GM12878 (cell line): ENCODE data around the gene OAF. TPM values are rescaled to one million over a fixed set of nuclear protein-coding genes. Genes with fewer than 3 reads are reported as not detected.

Experiments
- ATAC-seq: fragments of 200-7000 bp; cut with Tn5 transposase; 3 replicates; pipeline ENCODE4 v1.9.1; 2020; ENCODE audit warnings: mild to moderate bottlenecking, moderate library complexity
- BruUV-seq: library from RNA; stranded (reverse); fragments of 400-500 nt; replicated peaks from 2 replicates; lab custom pipeline; 2021; lab: Mats Ljungman, UMichigan
- CTCF ChIA-PET: fragments of 300-600 bp; sonication (Branson Sonifier 250); formaldehyde crosslinking; extraction: SDS; loops from one replicate; lab custom pipeline; 2021; ENCODE audit warnings: inconsistent platforms; lab: Yijun Ruan, JAX
- POLR2A ChIA-PET: fragments of 350-600 bp; formaldehyde crosslinking; extraction: SDS; loops from one replicate; lab custom pipeline; 2021; ENCODE audit warnings: inconsistent platforms; lab: Charles Lee
- RAD21 ChIA-PET: fragments of 300-600 bp; sonication (Branson Sonifier 250); formaldehyde crosslinking; loops from one replicate; lab custom pipeline; 2023; ENCODE audit warnings: antibody characterized with exemption; ENCODE audit not compliant: unreplicated experiment; lab: Charles Lee
- SMC1A ChIA-PET: fragments of 300-600 bp; sonication (Branson Sonifier 250); formaldehyde crosslinking; loops from one replicate; lab custom pipeline; 2023; ENCODE audit not compliant: unreplicated experiment, uncharacterized antibody; lab: Charles Lee
- DNase-seq: peaks from one replicate; pipeline ENCODE4 v3.0.0-alpha.2; 2011; ENCODE audit warnings: low read depth, low spot score
- FAIRE-seq: peaks from 3 replicates; lab custom pipeline; 2011; peaks lifted over from hg19 to GRCh38; lab: Jason Lieb, UNC
- H2AFZ ChIP-seq: 2 replicates; pipeline ENCODE4 v1.6.0; 2011; ENCODE audit warnings: low read depth, low read length, control low read depth; ENCODE audit not compliant: control insufficient read depth
- H3K27ac ChIP-seq: 2 replicates; pipeline ENCODE4 v1.5.1; 2011; ENCODE audit warnings: control low read depth; ENCODE audit not compliant: control insufficient read depth, insufficient read depth
- H3K27me3 ChIP-seq, 2 experiments: replicated peaks in 1 of 2; 2 replicates each; pipeline versions ENCODE4 v1.6.0 to v1.6.1; 2011; ENCODE audit warnings: low read length in 1 of 2; ENCODE audit not compliant: control insufficient read depth in 2 of 2, insufficient read depth in 2 of 2
- H3K36me3 ChIP-seq, 2 experiments: 2 replicates each; pipeline ENCODE4 v1.5.1; 2011; ENCODE audit warnings: low read length in 1 of 2; ENCODE audit not compliant: control insufficient read depth in 2 of 2, insufficient read depth in 2 of 2
- H3K4me1 ChIP-seq: 2 replicates; pipeline ENCODE4 v1.6.1; 2011; ENCODE audit warnings: mild to moderate bottlenecking, low read length, moderate library complexity, mixed read lengths; ENCODE audit not compliant: control insufficient read depth, insufficient read depth
- H3K4me2 ChIP-seq: 2 replicates; pipeline ENCODE4 v1.6.0; 2011; ENCODE audit warnings: control low read depth; ENCODE audit not compliant: control insufficient read depth, insufficient read depth
- H3K4me3 ChIP-seq: fragments of 200-600 bp; sonication (generic); 2 replicates; pipeline ENCODE4 v1.5.1; 2016
- H3K79me2 ChIP-seq: 2 replicates; pipeline ENCODE4 v1.6.0; 2011; ENCODE audit warnings: low read length; ENCODE audit not compliant: control insufficient read depth, insufficient read depth
- H3K9ac ChIP-seq: 2 replicates; pipeline ENCODE4 v1.8.0; 2011; ENCODE audit warnings: low read length, control low read depth, mixed read lengths; ENCODE audit not compliant: control insufficient read depth, insufficient read depth
- H3K9me3 ChIP-seq: replicated peaks from 3 replicates; pipeline ENCODE4 v1.5.1; 2011; ENCODE audit warnings: mild to moderate bottlenecking, low read length; ENCODE audit not compliant: control insufficient read depth, insufficient read depth
- H4K20me1 ChIP-seq: 2 replicates; pipeline ENCODE4 v1.6.0; 2011; ENCODE audit not compliant: control insufficient read depth, insufficient read depth
- CEBPB ChIP-seq, 2 experiments: fragments of 150-350 bp in 1 of 2; IDR thresholded peaks; 2 replicates each; pipeline ENCODE4 v1.6.1; 2012 to 2014; ENCODE audit warnings: low read depth in 2 of 2, low read length in 2 of 2, borderline replicate concordance in 1 of 2, inconsistent platforms in 1 of 2
- EED ChIP-seq: sonication (generic); IDR thresholded peaks from 2 replicates; pipeline ENCODE4 v1.6.1; 2016; ENCODE audit warnings: antibody characterized with exemption, low read depth
- GABPA ChIP-seq: IDR thresholded peaks from 2 replicates; pipeline ENCODE4 v1.6.1; 2014; ENCODE audit warnings: antibody characterized with exemption, low read depth, mild to moderate bottlenecking, inconsistent platforms
- IRF4 ChIP-seq: IDR thresholded peaks from 2 replicates; pipeline ENCODE4 v1.6.1; 2011; ENCODE audit warnings: low read depth, low read length
- NBN ChIP-seq: fragments of 450-650 bp; IDR thresholded peaks from 2 replicates; pipeline ENCODE4 v1.6.1; 2016
- POLR2A ChIP-seq: IDR thresholded peaks from 2 replicates; pipeline ENCODE4 v1.6.1; 2011; ENCODE audit warnings: low read depth, mild to moderate bottlenecking, low read length
- RELA ChIP-seq: fragments of 450-650 bp; IDR thresholded peaks from 2 replicates; pipeline ENCODE4 v1.8.0; 2014; ENCODE audit warnings: borderline replicate concordance; ENCODE audit not compliant: partially characterized antibody
- RFX5 ChIP-seq: IDR thresholded peaks from 2 replicates; pipeline ENCODE4 v1.6.1; 2011; ENCODE audit warnings: low read depth, low read length, improper control_type of control experiment
- WGBS: methylation state at CpG from one replicate; pipeline ENCODE4 v1.1.6; 2016; ENCODE audit warnings: low lambda C conversion rate; ENCODE audit not compliant: insufficient replicate concordance, insufficient coverage; ENCODE audit errors: missing lambda C conversion rate; 5-methylcytosine and 5-hydroxymethylcytosine counted together
- in situ Hi-C: fragments of 300-500 bp; cut with MboI; formaldehyde crosslinking; loops from 9 replicates; pipeline ENCODE4 v1.14.3; 2018; ENCODE audit warnings: mixed read lengths
- intact Hi-C: fragments of 100-400 bp; cut with micrococcal nuclease; formaldehyde crosslinking; loops from one replicate; pipeline ENCODE4 v1.14.2; 2022; ENCODE audit not compliant: unreplicated experiment
- polyA plus RNA-seq, 11 experiments: library from polyadenylated mRNA; depleted of rRNA in 4 of 11; unstranded in 6 of 11; stranded (reverse) in 5 of 11; fragments of >200 nt; fragmentation: Nextera tagmentation in 4 of 11; fragmentation: Illumina TruSeq in 1 of 11; extraction: Ambion mirVana in 4 of 11; extraction: Trizol in 1 of 11; gene quantifications; 1 replicate in 1 of 11; 2 replicates in 10 of 11; pipeline versions ENCODE4 v1.2.1 to v1.2.3, GENCODE V29; 2011 to 2016; ENCODE audit warnings: inconsistent platforms in 2 of 11, missing spikeins in 2 of 11, low read depth in 1 of 11
- total RNA-seq, 4 experiments: library from RNA; depleted of rRNA in 3 of 4; stranded (reverse); fragments of >200 nt in 3 of 4; fragmentation: Illumina TruSeq in 1 of 4; extraction: Trizol in 1 of 4; gene quantifications; 2 replicates each; pipeline versions ENCODE4 v1.2.1 to v1.2.3, GENCODE V29; 2013 to 2021
- TF ChIP-seq, protein P1 (sequence below): IDR thresholded peaks from 2 replicates; pipeline ENCODE4 v1.6.1; 2012; ENCODE audit warnings: low read length, inconsistent platforms
- TF ChIP-seq, protein P2 (sequence below): IDR thresholded peaks from 2 replicates; pipeline ENCODE4 v1.6.1; 2012; ENCODE audit warnings: mild to moderate bottlenecking, low read depth, low read length
- TF ChIP-seq, protein P3 (sequence below): fragments of 450-650 bp; IDR thresholded peaks from 2 replicates; pipeline ENCODE4 v1.6.1; 2016; ENCODE audit warnings: mild to moderate bottlenecking
- TF ChIP-seq, protein P4 (sequence below): IDR thresholded peaks from 2 replicates; pipeline ENCODE4 v1.6.1; 2011; ENCODE audit warnings: low read depth, low read length, improper control_type of control experiment, borderline replicate concordance
- TF ChIP-seq, protein P5 (sequence below): fragments of 450-650 bp; formaldehyde crosslinking; IDR thresholded peaks from 2 replicates; pipeline ENCODE4 v1.4.0; 2022; ENCODE audit warnings: mild to moderate bottlenecking, moderate library complexity

The OAF gene
- total and polyA plus RNA-seq, 10 of the 15 experiments (the other 5 are each of a cell fraction or from before 2014, with no cell fraction given), result 0.10 to 4.7 (median 1.1) TPM

DNA sequence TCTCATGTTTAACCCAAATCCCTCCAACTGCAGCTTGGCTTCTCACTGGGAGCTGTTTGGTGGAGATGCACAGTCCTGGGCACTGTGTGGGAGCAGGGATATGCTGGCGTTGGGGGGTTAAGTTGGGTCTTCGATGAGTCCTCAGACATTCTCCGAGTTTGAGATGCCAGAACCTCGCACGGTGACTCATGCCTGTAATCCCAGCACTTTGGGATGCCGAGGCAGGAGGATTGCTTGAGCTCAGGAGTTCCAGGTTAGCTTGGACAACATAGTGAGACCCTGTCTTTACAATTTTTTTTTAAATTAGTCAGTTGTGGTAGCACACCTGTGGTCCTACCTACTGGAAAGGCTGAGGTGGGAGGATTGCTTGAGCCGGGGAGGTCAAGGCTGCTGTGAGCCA lies 49.8 kb downstream of the OAF start:
- ATAC-seq, result no peak
- H3K4me3 ChIP-seq, result no peak overlapping the region
- BruUV-seq, result no TSS peak
- in situ Hi-C loops, result no loop called here
- POLR2A ChIA-PET, result interaction anchor here (1.2 to 1.4 kb wide), 2 partner anchors 12 to 15 kb away, joined by 4 to 6 read pairs; no protein-coding TSS in a partner anchor
- H3K79me2 ChIP-seq, result no peaks in the 10 kb centered on the region
- SMC1A ChIA-PET, result interaction anchor here (1.0 to 1.3 kb wide), 3 partner anchors 13 to 40 kb away, joined by 3 to 5 read pairs (median 3); no protein-coding TSS in a partner anchor
- intact Hi-C loops, result no loop called here
- no peak overlapping the region for H3K9ac ChIP-seq
- H3K4me2 ChIP-seq, result no peak overlapping the region
- RAD21 ChIA-PET, result interaction anchor here (1.4 kb wide), 1 partner anchor 40 kb away, joined by 5 read pairs; no protein-coding TSS in a partner anchor
- no peak overlapping the region for H3K27ac ChIP-seq
- FAIRE-seq, result no peak
- peaks cover 0 to 7% of the 10 kb centered on the region in 2 experiments; a peak in 3 of 4 replicates for H3K27me3 ChIP-seq
- no peak for DNase-seq
- H3K36me3 ChIP-seq, result no peaks in the 10 kb centered on the region
- H3K9me3 ChIP-seq, result no peaks in the 10 kb centered on the region
- CTCF ChIA-PET, result interaction anchor here (1.3 to 21.3 kb wide), 3 partner anchors 13 to 41 kb away, joined by 3 to 296 read pairs (median 5); no protein-coding TSS in a partner anchor
- 22% methylated on average over 7 of the region's 7 CpGs for WGBS
- H2AFZ ChIP-seq, result no peak overlapping the region
- H3K4me1 ChIP-seq, result peaks cover under 1% of the 10 kb centered on the region; the same call in 1 of the 2 replicates
- no peaks in the 10 kb centered on the region for H4K20me1 ChIP-seq
- TF ChIP-seq, protein P1, sequence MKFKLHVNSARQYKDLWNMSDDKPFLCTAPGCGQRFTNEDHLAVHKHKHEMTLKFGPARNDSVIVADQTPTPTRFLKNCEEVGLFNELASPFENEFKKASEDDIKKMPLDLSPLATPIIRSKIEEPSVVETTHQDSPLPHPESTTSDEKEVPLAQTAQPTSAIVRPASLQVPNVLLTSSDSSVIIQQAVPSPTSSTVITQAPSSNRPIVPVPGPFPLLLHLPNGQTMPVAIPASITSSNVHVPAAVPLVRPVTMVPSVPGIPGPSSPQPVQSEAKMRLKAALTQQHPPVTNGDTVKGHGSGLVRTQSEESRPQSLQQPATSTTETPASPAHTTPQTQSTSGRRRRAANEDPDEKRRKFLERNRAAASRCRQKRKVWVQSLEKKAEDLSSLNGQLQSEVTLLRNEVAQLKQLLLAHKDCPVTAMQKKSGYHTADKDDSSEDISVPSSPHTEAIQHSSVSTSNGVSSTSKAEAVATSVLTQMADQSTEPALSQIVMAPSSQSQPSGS, result no peak
- TF ChIP-seq, protein P2, sequence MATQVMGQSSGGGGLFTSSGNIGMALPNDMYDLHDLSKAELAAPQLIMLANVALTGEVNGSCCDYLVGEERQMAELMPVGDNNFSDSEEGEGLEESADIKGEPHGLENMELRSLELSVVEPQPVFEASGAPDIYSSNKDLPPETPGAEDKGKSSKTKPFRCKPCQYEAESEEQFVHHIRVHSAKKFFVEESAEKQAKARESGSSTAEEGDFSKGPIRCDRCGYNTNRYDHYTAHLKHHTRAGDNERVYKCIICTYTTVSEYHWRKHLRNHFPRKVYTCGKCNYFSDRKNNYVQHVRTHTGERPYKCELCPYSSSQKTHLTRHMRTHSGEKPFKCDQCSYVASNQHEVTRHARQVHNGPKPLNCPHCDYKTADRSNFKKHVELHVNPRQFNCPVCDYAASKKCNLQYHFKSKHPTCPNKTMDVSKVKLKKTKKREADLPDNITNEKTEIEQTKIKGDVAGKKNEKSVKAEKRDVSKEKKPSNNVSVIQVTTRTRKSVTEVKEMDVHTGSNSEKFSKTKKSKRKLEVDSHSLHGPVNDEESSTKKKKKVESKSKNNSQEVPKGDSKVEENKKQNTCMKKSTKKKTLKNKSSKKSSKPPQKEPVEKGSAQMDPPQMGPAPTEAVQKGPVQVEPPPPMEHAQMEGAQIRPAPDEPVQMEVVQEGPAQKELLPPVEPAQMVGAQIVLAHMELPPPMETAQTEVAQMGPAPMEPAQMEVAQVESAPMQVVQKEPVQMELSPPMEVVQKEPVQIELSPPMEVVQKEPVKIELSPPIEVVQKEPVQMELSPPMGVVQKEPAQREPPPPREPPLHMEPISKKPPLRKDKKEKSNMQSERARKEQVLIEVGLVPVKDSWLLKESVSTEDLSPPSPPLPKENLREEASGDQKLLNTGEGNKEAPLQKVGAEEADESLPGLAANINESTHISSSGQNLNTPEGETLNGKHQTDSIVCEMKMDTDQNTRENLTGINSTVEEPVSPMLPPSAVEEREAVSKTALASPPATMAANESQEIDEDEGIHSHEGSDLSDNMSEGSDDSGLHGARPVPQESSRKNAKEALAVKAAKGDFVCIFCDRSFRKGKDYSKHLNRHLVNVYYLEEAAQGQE, result no peak
- TF ChIP-seq, protein P3, sequence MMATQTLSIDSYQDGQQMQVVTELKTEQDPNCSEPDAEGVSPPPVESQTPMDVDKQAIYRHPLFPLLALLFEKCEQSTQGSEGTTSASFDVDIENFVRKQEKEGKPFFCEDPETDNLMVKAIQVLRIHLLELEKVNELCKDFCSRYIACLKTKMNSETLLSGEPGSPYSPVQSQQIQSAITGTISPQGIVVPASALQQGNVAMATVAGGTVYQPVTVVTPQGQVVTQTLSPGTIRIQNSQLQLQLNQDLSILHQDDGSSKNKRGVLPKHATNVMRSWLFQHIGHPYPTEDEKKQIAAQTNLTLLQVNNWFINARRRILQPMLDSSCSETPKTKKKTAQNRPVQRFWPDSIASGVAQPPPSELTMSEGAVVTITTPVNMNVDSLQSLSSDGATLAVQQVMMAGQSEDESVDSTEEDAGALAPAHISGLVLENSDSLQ, result no peak
- TF ChIP-seq CEBPB (IDR thresholded peaks at IDR 0.05; ENCODE audit: borderline replicate concordance in 1 of 2, low read depth in 2 of 2, low read length in 2 of 2) (no peak), IRF4 (no peak), RELA (no peak), RFX5 (no peak), POLR2A (no peak), EED (no peak), NBN (no peak), GABPA (no peak)
- TF ChIP-seq, protein P4, sequence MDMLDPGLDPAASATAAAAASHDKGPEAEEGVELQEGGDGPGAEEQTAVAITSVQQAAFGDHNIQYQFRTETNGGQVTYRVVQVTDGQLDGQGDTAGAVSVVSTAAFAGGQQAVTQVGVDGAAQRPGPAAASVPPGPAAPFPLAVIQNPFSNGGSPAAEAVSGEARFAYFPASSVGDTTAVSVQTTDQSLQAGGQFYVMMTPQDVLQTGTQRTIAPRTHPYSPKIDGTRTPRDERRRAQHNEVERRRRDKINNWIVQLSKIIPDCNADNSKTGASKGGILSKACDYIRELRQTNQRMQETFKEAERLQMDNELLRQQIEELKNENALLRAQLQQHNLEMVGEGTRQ, result no peak
- TF ChIP-seq, protein P5, sequence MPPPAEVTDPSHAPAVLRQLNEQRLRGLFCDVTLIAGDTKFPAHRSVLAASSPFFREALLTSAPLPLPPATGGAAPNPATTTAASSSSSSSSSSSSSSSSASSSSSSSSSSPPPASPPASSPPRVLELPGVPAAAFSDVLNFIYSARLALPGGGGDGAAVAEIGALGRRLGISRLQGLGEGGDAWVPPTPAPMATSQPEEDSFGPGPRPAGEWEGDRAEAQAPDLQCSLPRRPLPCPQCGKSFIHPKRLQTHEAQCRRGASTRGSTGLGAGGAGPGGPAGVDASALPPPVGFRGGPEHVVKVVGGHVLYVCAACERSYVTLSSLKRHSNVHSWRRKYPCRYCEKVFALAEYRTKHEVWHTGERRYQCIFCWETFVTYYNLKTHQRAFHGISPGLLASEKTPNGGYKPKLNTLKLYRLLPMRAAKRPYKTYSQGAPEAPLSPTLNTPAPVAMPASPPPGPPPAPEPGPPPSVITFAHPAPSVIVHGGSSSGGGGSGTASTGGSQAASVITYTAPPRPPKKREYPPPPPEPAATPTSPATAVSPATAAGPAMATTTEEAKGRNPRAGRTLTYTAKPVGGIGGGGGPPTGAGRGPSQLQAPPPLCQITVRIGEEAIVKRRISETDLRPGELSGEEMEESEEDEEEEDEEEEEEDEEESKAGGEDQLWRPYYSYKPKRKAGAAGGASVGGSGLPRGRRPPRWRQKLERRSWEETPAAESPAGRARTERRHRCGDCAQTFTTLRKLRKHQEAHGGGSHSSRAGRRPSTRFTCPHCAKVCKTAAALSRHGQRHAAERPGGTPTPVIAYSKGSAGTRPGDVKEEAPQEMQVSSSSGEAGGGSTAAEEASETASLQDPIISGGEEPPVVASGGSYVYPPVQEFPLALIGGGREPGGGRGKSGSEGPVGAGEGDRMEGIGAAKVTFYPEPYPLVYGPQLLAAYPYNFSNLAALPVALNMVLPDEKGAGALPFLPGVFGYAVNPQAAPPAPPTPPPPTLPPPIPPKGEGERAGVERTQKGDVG (CRISPR knock-in tag), result no peak
